Measurements from ENCODE around the gene OSBPL6.

GRCh38 chr2:178295906-178296305, 101.6 kb downstream of the OSBPL6 start:
- TF ChIP-seq CTCF (IDR thresholded peaks at IDR 0.05) (no peak), POLR2A (IDR thresholded peaks at IDR 0.05) (no peak)

Data from uterus (tissue), 2 donors.